HG02610 (cell line): ENCODE measurements around the gene PRKACA.
A peak's percentile ranks its signal among the peaks of the same experiment; 100 is the strongest.

Experiments used
- ATAC-seq: cut with Tn5 transposase; IDR thresholded peaks from one replicate; pipeline ENCODE4 v1.9.1; 2021; ENCODE audit warnings: mild to moderate bottlenecking, moderate library complexity; ENCODE audit not compliant: unreplicated experiment

Gene PRKACA

GRCh38 chr19:14096272-14096992 lies 21.1 kb downstream of the PRKACA start:
- no peak for ATAC-seq

GRCh38 chr19:14094854-14095253 lies 22.7 kb downstream of the PRKACA start:
- no peak for ATAC-seq

DNA sequence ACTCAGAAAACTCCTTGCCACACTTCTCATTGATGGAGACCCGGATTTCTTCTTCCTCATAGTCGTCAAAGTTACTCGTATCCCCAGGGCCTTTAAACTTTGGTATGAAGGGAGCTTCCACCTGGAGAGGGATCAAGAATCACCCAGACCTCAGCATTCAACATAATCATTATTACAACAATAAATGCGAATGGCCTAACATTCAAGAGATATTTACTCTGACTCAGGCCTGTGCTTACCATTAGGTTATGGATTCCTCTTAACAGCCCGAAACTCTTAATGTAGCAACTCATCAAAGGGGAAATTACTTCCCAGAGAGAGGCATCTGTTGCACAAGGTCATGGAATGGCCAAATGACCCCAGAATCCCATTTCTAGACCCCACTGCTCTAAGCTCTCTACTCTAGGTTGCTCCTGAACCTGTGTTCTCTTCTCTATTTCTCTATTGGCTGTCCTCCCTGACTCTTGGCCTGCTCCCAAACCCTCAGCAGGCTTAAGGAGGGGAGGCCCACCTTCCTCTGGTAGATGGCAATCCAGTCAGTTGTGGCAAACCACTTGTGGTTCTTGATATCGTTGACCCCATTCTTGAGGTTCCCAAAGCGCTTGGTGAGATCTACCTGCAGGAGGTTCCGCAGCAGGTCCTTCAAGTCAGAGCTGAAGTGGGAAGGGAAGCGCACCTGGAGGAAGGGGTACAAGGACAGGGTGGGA lies 24.3 kb downstream of the PRKACA start:
- no peak for ATAC-seq

- peak; percentile 4 for ATAC-seq
Measured at GRCh38 chr19:14091813-14092462, 25.6 kb downstream of the PRKACA start.

DNA sequence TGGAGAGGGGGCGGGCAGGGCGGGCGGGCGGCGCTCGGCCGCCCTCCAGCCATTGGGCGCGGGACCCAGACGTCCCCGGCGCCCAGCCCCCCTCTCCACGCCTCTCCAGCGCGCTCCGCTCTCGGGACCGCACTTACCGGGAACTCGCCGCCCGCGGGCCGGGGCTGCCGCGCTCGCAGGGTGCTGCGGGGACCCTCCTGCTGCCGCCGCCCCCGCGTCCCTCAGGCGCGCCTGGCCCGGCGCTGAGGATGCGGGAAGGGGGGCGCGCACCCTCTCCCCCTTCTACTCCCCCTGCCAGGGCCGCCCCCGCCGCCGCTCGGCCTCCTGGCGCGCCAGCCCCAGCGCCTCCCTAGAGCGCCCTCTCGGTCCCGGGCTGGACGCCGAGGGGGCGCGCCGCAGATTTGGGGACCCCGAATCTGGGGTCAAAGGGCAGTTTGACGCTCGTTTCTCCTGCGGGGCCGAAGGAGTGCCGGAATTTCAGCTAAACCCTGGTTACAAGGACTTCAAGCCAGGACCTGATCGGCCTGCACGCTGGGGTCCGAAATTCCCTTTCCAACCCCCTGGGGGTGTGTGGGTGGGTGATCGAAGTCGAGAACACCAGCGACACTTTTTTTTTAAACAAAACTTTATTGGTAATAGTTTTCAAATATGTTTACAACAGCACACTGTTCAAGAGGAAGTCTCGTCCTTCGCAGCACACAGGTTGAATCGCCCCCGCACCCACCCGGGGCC lies 26.3 kb downstream of the PRKACA start:
- peak; percentile 69 for ATAC-seq

DNA sequence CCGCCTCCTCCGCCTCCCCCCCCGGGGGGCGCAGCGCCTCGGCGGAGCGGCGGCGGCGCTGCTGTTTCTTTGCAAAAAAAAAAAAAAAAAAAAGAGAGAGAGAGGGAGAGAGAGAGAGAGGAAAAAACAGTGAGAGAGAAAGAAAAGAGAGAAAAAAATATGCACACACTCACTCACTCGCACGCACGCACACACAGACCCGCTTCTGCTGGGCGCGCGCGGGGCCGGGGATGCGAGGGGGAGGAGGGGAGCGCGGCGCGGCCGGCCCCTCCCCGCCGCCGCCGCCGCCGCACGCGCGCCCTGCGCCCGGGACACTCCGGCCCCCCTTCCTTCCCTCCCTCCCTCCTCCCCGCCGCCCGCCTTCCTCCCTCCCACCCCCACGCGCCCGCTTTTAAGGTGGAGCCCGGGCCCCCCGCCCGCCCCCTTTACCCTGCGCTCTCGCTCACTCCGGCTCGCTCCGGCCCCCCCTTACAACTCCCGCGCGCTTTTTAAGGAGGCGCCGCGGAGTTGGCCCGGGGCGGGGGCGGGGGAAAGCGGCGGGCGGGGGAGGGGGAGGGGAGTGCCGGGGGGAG lies 27.0 kb downstream of the PRKACA start, which contains the start of gene SAMD1:
TSS of gene SAMD1 (minus strand) at position 243 of the 572 bp plus-strand sequence.
- peak; percentile 28 for ATAC-seq

DNA sequence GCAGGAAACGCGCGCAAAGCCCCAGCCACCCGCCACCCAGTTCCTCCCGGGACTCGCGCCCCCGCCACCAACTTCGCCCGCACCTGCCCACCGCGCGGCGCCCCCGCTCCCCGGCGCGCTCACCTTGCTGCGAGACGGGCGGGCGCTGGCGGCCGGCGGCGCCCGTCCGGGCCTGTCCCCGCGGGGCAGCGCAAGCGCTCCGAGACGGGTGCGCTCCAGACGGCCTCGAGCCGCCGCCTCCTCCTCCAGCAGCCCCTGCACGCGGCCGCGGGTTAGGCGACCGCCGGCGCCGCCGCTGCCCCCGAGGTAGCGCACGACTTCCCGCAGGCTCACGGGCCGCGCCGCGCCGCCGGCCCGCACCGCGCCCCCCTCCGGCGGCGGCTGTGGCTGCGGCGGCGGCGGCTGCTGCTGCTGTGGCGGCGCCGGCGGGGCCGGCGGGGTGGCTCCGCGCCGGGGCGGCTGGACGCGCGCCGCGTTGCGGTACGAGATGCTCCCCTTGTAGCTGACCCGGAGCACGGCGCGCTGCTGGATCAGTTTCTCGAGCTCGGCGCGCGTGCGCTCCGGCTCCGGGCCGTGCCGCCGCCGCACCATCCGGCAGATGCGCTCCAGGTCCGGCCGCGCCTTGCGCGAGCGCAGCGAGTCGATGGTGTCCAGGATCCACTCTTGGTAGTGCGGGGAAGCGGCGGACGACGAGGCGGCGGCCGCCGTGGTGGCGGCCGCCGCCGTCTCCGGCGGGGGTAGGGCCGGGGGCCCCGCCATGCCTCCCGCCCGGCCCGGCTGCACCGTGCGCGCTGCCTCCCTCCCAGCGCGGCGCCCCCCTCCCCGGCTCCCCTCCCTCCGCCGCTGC lies 27.7 kb downstream of the PRKACA start:
- no peak for ATAC-seq

DNA sequence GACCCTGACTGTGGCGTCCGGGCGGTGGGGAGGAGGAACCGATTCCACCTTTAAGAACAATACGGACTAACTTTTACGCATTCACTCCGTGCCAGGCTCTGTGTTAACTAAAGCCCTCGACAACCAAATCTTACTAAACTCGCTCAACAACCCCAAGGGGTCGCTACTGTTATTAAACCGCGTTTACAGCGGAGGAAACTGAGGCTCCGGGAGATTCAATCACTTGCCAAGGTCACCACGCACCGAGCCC lies 28.2 kb downstream of the PRKACA start:
- ATAC-seq, result no peak

DNA sequence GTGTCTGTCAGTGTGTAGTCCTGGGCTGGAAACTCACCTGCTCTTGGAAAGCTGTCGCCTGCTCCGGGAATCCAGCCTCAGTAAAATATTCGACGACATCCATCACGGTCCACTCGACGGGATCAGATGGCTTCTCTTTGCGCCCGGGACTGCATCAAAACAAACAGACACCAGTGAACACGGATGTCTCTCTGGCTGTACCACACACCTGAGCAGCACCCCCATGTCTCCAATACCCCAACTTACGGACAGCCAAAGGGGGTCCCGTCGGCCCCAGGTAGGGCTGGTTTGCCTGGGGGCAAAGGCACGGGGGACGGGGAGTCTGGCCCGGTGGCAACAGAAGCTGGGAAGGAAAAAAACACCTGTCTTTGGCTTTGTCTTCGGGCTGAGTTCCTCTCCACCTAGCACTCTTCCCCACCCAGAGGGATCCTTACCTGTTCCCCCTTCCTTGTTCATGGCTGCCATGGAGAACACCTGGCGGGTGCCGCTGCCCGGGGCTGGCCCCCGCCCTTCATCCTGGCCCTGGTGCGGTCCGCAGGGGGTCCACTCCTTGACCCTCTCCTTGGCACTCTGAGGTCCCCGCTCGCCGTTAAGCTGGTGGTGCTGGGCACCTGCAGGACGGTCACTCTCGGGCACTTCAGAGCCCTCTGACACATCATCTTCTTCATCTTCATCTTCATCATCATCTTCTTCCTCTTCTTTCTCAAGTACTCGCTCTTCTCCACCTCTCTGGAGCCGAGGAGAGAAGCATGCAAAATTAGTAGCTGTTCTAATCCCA lies 28.7 kb downstream of the PRKACA start:
- ATAC-seq, result no peak

DNA sequence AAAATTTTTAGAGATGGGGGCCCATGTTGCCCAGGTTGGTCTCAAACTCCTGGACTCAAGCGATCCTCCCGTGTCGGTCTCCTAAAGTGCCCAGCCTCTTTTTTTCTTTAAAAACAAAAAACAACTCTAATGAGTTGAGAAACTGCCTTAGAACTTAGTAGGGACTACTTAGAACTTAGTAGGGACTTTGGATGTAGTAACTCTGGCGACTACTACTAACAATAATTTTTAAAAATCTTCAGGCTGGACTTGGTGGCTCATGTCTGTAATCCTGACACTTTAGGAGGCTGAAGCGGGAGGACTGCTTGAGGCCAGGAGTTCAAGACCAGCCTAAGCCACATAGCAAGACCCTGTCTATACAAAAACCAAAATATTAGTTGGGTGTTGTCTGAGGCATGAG lies 31.5 kb downstream of the PRKACA start:
- no peak for ATAC-seq

- ATAC-seq, result no peak
Measured at GRCh38 chr19:14085309-14085995, 32.1 kb downstream of the PRKACA start, which contains the start of gene C19orf67. TSS of gene C19orf67 (minus strand) at chr19:14085783. CDS start at chr19:14085627, 156 bp downstream.

GRCh38 chr19:14082675-14082960 lies 34.9 kb downstream of the PRKACA start:
- ATAC-seq, result no peak

GRCh38 chr19:14081797-14082674 lies 35.5 kb downstream of the PRKACA start:
- peak; percentile 21 for ATAC-seq

- ATAC-seq, result peak; percentile 79
Measured at GRCh38 chr19:14080887-14081796, 36.4 kb downstream of the PRKACA start.

DNA sequence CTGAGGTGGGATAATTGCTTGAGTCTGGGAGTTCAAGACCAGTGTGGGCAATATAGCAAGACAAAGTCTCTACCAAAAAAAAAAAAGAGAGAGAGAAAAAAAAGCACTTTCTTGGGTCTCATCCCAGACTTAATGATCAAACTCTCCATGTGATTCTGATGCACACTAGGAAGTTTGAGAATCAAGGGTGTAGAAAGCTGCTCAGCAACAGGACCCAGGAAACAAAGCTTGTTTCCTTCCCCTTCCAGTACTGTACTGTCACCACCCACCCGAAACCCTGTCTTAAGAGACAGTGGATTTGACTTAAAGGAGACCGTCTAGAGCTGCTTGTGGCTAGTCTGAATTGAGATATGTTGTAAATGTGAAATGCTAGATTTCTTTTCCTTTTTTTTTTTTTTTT lies 39.2 kb downstream of the PRKACA start:
- no peak for ATAC-seq

DNA sequence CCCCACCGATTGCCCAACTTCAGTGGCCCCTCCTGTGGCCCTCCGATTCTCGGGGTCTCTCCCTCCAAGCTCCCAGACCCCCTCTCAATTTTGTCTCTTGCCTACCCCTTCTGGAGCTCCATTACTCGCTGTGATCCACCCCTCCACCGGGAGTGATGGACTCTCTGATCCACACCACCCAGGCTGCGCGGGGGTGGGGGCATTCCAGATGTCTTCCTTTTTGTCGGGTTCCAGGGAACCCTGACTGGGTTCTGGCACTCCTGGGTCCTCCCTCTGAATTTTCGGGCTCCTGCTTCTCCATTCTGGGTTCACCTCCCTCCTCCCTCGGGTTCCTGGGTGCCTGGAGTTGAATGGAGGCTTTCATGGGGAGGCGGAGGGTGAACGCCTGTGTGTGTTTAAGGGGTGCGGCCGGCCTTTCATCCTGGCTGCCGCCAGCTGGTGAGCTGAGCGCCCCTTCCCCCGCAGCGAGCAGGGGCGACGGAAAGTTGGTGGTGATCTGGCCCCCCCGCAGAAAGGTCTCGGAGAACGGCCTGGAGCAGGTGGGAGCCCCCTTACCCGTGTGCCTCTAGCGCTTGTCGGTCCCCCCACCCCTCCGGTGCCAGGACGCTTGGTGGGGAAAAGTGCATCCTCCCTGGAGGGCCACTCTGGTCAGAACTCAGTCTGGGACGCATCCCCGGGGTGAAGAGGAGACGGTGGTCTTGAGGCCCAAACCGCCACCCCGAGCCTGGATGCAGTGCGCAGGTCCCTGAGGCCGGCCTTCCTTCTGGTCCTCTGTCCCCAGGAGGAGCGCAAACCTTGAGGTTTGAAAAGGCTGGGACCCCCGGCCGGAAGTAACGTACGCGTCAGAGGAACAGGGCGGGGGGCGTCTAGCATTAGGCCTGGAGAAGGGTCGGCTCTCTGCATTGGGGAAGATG lies 43.4 kb downstream of the PRKACA start:
- no peak for ATAC-seq
